Occipital lobe (tissue), 2 donors: ENCODE results near the gene SARM1. TPM values are rescaled to one million over a fixed set of nuclear protein-coding genes. Genes with fewer than 3 reads are reported as not detected.

Experiments
- DNase-seq: peaks from one replicate; lab custom pipeline; 2025; lab: John Stamatoyannopoulos, UW
- total RNA-seq: library from RNA; depleted of rRNA; stranded (reverse); fragments of >200 nt; gene quantifications from one replicate; pipeline ENCODE4 v1.2.3, GENCODE V29; 2014

SARM1 gene
- total RNA-seq, 1 donor from 2014 or later, result 17.8 TPM

- no peak for DNase-seq
These were observed 3.1 kb upstream of the SARM1 start for GRCh38 chr17:28368306-28368831.

- no peak for DNase-seq
These were observed 2.4 kb upstream of the SARM1 start for GRCh38 chr17:28368915-28369683.

GRCh38 chr17:28369684-28370034 lies 1.8 kb upstream of the SARM1 start:
- no peak for DNase-seq

- no peak for DNase-seq
These were observed 1.3 kb upstream of the SARM1 start, which contains the start of gene VTN for GRCh38 chr17:28370035-28370743. TSS of gene VTN (minus strand) at chr17:28370307. CDS start at chr17:28370203, 104 bp downstream.

- no peak for DNase-seq
These were observed 770 bp upstream of the SARM1 start for GRCh38 chr17:28370744-28371103.

GRCh38 chr17:28372203-28372944 lies 880 bp downstream of the SARM1 start:
- no peak for DNase-seq

- no peak for DNase-seq
These were observed 1.4 kb downstream of the SARM1 start for GRCh38 chr17:28372945-28373274.

GRCh38 chr17:28379814-28380801 lies 8.6 kb downstream of the SARM1 start:
- DNase-seq, result no peak

GRCh38 chr17:28381141-28381825 lies 9.8 kb downstream of the SARM1 start:
- DNase-seq, result no peak

- no peak for DNase-seq
These were observed 13.0 kb downstream of the SARM1 start for GRCh38 chr17:28384281-28385036.

GRCh38 chr17:28385037-28385400 lies 13.5 kb downstream of the SARM1 start:
- no peak for DNase-seq

GRCh38 chr17:28385406-28385805 lies 13.9 kb downstream of the SARM1 start:
- no peak for DNase-seq

- no peak for DNase-seq
These were observed 14.9 kb downstream of the SARM1 start for GRCh38 chr17:28386391-28386790.

- DNase-seq, result no peak
These were observed 16.6 kb downstream of the SARM1 start for GRCh38 chr17:28388106-28388505.

- no peak for DNase-seq
These were observed 18.6 kb downstream of the SARM1 start for GRCh38 chr17:28390141-28390540.

- no peak for DNase-seq
These were observed 19.1 kb downstream of the SARM1 start for GRCh38 chr17:28390563-28390962.

GRCh38 chr17:28390984-28391383 lies 19.5 kb downstream of the SARM1 start:
- no peak for DNase-seq

- no peak for DNase-seq
These were observed 19.9 kb downstream of the SARM1 start for GRCh38 chr17:28391401-28391800.

GRCh38 chr17:28392491-28392890 lies 21.0 kb downstream of the SARM1 start:
- DNase-seq, result no peak
